A549 (cell line): ENCODE measurements around the gene IFITM10. TPM values are rescaled to one million over a fixed set of nuclear protein-coding genes. Genes with fewer than 3 reads are reported as not detected.

Experiments used
- ATAC-seq, 2 experiments: fragments of 200-7000 bp in 1 of 2; fragments of >200 bp in 1 of 2; cut with Nextera tagmentation in 1 of 2; cut with Tn5 transposase in 1 of 2; 3 replicates each; pipeline versions ENCODE4 v1.8.0 to v1.9.1; 2018 to 2020; ENCODE audit warnings: mild to moderate bottlenecking in 1 of 2, moderate library complexity in 1 of 2
- CTCF ChIA-PET: fragments of 300-600 bp; sonication (Branson Sonifier 250); formaldehyde crosslinking; extraction: SDS; loops from one replicate; lab custom pipeline; 2021; ENCODE audit warnings: antibody characterized with exemption, inconsistent platforms; lab: Yijun Ruan, JAX
- POLR2A ChIA-PET: fragments of 350-600 bp; formaldehyde crosslinking; extraction: SDS; loops from one replicate; lab custom pipeline; 2021; ENCODE audit warnings: antibody characterized with exemption, inconsistent platforms; lab: Yijun Ruan, JAX
- DNase-seq, 2 experiments: peaks; one replicate each; pipeline versions ENCODE4 v3.0.0 to v3.0.0-alpha.2; 2011 to 2016; ENCODE audit warnings: low read depth in 1 of 2, low spot score in 1 of 2
- FAIRE-seq: peaks from 2 replicates; lab custom pipeline; 2011; peaks lifted over from hg19 to GRCh38; lab: Jason Lieb, UNC
- H3K27ac ChIP-seq, 2 experiments: fragments of >200 bp; sonication (Bioruptor Twin); formaldehyde crosslinking; 3 replicates each; pipeline ENCODE4 v1.5.1; 2016 to 2017
- H3K4me1 ChIP-seq: fragments of >200 bp; sonication (Bioruptor Twin); formaldehyde crosslinking; 3 replicates; pipeline ENCODE4 v1.6.1; 2016
- H3K4me2 ChIP-seq: fragments of >200 bp; sonication (Bioruptor Twin); formaldehyde crosslinking; 3 replicates; pipeline ENCODE4 v1.6.1; 2016
- H3K4me3 ChIP-seq: fragments of >200 bp; sonication (Bioruptor Twin); formaldehyde crosslinking; 3 replicates; pipeline ENCODE4 v1.5.1; 2016
- H3K9me3 ChIP-seq: fragments of >200 bp; sonication (Bioruptor Twin); formaldehyde crosslinking; 3 replicates; pipeline ENCODE4 v1.6.1; 2016
- EHMT2 ChIP-seq: fragments of 200-600 bp; sonication (generic); IDR thresholded peaks from 2 replicates; pipeline ENCODE4 v1.6.1; 2016; ENCODE audit warnings: antibody characterized with exemption, low read depth, mild to moderate bottlenecking, moderate library complexity
- ESRRA ChIP-seq: fragments of 150-350 bp; IDR thresholded peaks from 2 replicates; pipeline ENCODE4 v1.6.1; 2014; ENCODE audit warnings: mild to moderate bottlenecking, low read length, borderline replicate concordance
- FOSB ChIP-seq: fragments of 250-450 bp; sonication (Bioruptor Pico); IDR thresholded peaks from 2 replicates; pipeline ENCODE4 v1.5.0; 2020; ENCODE audit warnings: mild to moderate bottlenecking, moderate library complexity
- FOSL2 ChIP-seq, 2 experiments: fragments of 450-650 bp in 1 of 2; fragments of >200 bp in 1 of 2; sonication (Bioruptor Twin) in 1 of 2; formaldehyde crosslinking; IDR thresholded peaks; 2 replicates each; pipeline versions ENCODE4 v1.5.0 to v1.6.1; 2016 to 2020; ENCODE audit warnings: mild to moderate bottlenecking in 1 of 2, moderate library complexity in 1 of 2
- FOXS1 ChIP-seq: fragments of 250-450 bp; sonication (Bioruptor Pico); IDR thresholded peaks from 2 replicates; pipeline ENCODE4 v1.5.0; 2020; ENCODE audit warnings: mild to moderate bottlenecking, moderate library complexity
- GATA3 ChIP-seq: IDR thresholded peaks from 2 replicates; pipeline ENCODE4 v1.6.1; 2012; ENCODE audit warnings: borderline replicate concordance
- HOXB13 ChIP-seq: fragments of 250-450 bp; sonication (Bioruptor Pico); IDR thresholded peaks from 2 replicates; pipeline ENCODE4 v1.5.0; 2020; ENCODE audit warnings: low read depth, mild to moderate bottlenecking, moderate library complexity
- HOXB5 ChIP-seq: fragments of 250-450 bp; sonication (Bioruptor Pico); IDR thresholded peaks from 2 replicates; pipeline ENCODE4 v1.5.0; 2020; ENCODE audit warnings: mild to moderate bottlenecking, moderate library complexity
- KDM1A ChIP-seq: fragments of 200-600 bp; sonication (generic); IDR thresholded peaks from 2 replicates; pipeline ENCODE4 v1.6.1; 2016; ENCODE audit warnings: low read depth, mild to moderate bottlenecking
- KDM5A ChIP-seq: fragments of 200-600 bp; sonication (generic); IDR thresholded peaks from 2 replicates; pipeline ENCODE4 v1.6.1; 2016; ENCODE audit warnings: antibody characterized with exemption, mild to moderate bottlenecking
- MAFK ChIP-seq: fragments of 450-650 bp; IDR thresholded peaks from 2 replicates; pipeline ENCODE4 v1.6.1; 2014; ENCODE audit not compliant: partially characterized antibody
- NFE2L2 ChIP-seq: fragments of 150-350 bp; conservative IDR thresholded peaks from 2 replicates; pipeline ENCODE4 v1.6.1; 2014; ENCODE audit warnings: low read length
- POLR2AphosphoS2 ChIP-seq: conservative IDR thresholded peaks from 2 replicates; pipeline ENCODE4 v1.6.1; 2012; ENCODE audit warnings: low read length, improper control_type of control experiment, inconsistent platforms
- RARB ChIP-seq: fragments of 250-450 bp; sonication (Bioruptor Pico); IDR thresholded peaks from 2 replicates; pipeline ENCODE4 v1.8.0; 2021; ENCODE audit warnings: mild to moderate bottlenecking, moderate library complexity
- RNF2 ChIP-seq: fragments of 200-600 bp; sonication (generic); IDR thresholded peaks from 2 replicates; pipeline ENCODE4 v1.6.1; 2016; ENCODE audit warnings: low read depth, mild to moderate bottlenecking, antibody characterized with exemption, moderate library complexity, borderline replicate concordance
- TFCP2L1 ChIP-seq: fragments of 250-450 bp; sonication (Bioruptor Pico); IDR thresholded peaks from 2 replicates; pipeline ENCODE4 v1.5.0; 2021; ENCODE audit warnings: mild to moderate bottlenecking
- TP53 ChIP-seq: fragments of 250-450 bp; sonication (Bioruptor Pico); IDR thresholded peaks from 2 replicates; pipeline ENCODE4 v1.5.0; 2021; ENCODE audit warnings: mild to moderate bottlenecking, moderate library complexity
- ZC3H11A ChIP-seq: fragments of 450-650 bp; IDR thresholded peaks from 2 replicates; pipeline ENCODE4 v1.6.1; 2014; ENCODE audit warnings: antibody characterized with exemption, mild to moderate bottlenecking
- ZFP36 ChIP-seq: fragments of 450-650 bp; IDR thresholded peaks from 2 replicates; pipeline ENCODE4 v1.6.1; 2014; ENCODE audit warnings: borderline replicate concordance; ENCODE audit not compliant: partially characterized antibody
- WGBS: methylation state at CpG from one replicate; pipeline ENCODE4 v1.1.6; 2017; ENCODE audit errors: missing lambda C conversion rate; 5-methylcytosine and 5-hydroxymethylcytosine counted together
- polyA plus RNA-seq, 4 experiments: library from polyadenylated mRNA; depleted of rRNA in 3 of 4; stranded (reverse); fragments of >200 nt; fragmentation: RNase III in 1 of 4; extraction: RNeasy Plus Mini Kit Qiagen cat#74134 plus additional on column Dnase treatment in 1 of 4; gene quantifications; 2 replicates in 3 of 4; 3 replicates in 1 of 4; pipeline ENCODE4 v1.2.3, GENCODE V29; 2011 to 2017
- TF ChIP-seq, protein P1 (sequence below): fragments of >200 bp; sonication (Bioruptor Twin); formaldehyde crosslinking; IDR thresholded peaks from 3 replicates; pipeline ENCODE4 v1.5.1; 2016
- TF ChIP-seq, protein P2 (sequence below): fragments of 250-450 bp; sonication (Bioruptor Pico); IDR thresholded peaks from 2 replicates; pipeline ENCODE4 v1.5.0; 2021; ENCODE audit warnings: mild to moderate bottlenecking, moderate library complexity, borderline replicate concordance
- TF ChIP-seq, protein P3 (sequence below): fragments of 200-600 bp; sonication (generic); IDR thresholded peaks from 2 replicates; pipeline ENCODE4 v1.6.1; 2016; ENCODE audit warnings: antibody characterized with exemption, mild to moderate bottlenecking, moderate library complexity
- TF ChIP-seq, protein P4 (sequence below): IDR thresholded peaks from 2 replicates; pipeline ENCODE4 v1.6.1; 2012

Gene IFITM10
- polyA plus RNA-seq, 2 of the 4 experiments (the other 2 are of a cell fraction) = 0.28 to 0.67 TPM

DNA sequence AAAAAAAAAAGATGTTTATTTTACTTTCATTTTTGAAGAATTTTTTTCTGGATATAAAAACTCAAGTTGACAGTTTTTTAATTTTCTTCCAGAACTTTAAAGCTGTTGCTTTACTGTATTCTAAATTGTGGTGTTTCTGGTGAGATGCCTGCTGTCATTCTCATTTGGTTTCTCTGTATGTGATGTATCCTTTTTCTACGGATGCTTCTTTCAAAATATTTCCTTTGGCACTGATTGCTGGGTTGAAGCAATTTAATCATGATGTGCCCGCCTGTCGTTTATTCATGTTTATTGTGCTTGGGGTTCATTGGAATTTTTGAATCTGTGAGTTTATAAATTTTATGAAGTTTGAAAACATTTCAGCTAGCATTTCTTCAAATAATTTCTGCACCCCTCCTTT, 42.7 kb upstream of the IFITM10 start:
- H3K4me2 ChIP-seq = peak overlapping the region; percentile 41
- no peak for FAIRE-seq
- no peak for TF ChIP-seq FOSB (CRISPR knock-in tag)
- TF ChIP-seq HOXB13 (CRISPR knock-in tag) = no peak
- TF ChIP-seq EHMT2 = no peak
- TF ChIP-seq, protein P1, sequence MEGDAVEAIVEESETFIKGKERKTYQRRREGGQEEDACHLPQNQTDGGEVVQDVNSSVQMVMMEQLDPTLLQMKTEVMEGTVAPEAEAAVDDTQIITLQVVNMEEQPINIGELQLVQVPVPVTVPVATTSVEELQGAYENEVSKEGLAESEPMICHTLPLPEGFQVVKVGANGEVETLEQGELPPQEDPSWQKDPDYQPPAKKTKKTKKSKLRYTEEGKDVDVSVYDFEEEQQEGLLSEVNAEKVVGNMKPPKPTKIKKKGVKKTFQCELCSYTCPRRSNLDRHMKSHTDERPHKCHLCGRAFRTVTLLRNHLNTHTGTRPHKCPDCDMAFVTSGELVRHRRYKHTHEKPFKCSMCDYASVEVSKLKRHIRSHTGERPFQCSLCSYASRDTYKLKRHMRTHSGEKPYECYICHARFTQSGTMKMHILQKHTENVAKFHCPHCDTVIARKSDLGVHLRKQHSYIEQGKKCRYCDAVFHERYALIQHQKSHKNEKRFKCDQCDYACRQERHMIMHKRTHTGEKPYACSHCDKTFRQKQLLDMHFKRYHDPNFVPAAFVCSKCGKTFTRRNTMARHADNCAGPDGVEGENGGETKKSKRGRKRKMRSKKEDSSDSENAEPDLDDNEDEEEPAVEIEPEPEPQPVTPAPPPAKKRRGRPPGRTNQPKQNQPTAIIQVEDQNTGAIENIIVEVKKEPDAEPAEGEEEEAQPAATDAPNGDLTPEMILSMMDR = no peak
- TF ChIP-seq, protein P2, sequence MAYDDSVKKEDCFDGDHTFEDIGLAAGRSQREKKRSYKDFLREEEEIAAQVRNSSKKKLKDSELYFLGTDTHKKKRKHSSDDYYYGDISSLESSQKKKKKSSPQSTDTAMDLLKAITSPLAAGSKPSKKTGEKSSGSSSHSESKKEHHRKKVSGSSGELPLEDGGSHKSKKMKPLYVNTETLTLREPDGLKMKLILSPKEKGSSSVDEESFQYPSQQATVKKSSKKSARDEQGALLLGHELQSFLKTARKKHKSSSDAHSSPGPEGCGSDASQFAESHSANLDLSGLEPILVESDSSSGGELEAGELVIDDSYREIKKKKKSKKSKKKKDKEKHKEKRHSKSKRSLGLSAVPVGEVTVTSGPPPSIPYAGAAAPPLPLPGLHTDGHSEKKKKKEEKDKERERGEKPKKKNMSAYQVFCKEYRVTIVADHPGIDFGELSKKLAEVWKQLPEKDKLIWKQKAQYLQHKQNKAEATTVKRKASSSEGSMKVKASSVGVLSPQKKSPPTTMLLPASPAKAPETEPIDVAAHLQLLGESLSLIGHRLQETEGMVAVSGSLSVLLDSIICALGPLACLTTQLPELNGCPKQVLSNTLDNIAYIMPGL (CRISPR knock-in tag) = no peak
- no peak for TF ChIP-seq FOSL2 (IDR thresholded peaks at IDR 0.05)
- TF ChIP-seq FOSL2 (CRISPR knock-in tag; IDR thresholded peaks at IDR 0.05) = no peak
- no peak for TF ChIP-seq FOXS1 (CRISPR knock-in tag)
- no peak for TF ChIP-seq ESRRA
- no peak for TF ChIP-seq ZC3H11A
- TF ChIP-seq, protein P3, sequence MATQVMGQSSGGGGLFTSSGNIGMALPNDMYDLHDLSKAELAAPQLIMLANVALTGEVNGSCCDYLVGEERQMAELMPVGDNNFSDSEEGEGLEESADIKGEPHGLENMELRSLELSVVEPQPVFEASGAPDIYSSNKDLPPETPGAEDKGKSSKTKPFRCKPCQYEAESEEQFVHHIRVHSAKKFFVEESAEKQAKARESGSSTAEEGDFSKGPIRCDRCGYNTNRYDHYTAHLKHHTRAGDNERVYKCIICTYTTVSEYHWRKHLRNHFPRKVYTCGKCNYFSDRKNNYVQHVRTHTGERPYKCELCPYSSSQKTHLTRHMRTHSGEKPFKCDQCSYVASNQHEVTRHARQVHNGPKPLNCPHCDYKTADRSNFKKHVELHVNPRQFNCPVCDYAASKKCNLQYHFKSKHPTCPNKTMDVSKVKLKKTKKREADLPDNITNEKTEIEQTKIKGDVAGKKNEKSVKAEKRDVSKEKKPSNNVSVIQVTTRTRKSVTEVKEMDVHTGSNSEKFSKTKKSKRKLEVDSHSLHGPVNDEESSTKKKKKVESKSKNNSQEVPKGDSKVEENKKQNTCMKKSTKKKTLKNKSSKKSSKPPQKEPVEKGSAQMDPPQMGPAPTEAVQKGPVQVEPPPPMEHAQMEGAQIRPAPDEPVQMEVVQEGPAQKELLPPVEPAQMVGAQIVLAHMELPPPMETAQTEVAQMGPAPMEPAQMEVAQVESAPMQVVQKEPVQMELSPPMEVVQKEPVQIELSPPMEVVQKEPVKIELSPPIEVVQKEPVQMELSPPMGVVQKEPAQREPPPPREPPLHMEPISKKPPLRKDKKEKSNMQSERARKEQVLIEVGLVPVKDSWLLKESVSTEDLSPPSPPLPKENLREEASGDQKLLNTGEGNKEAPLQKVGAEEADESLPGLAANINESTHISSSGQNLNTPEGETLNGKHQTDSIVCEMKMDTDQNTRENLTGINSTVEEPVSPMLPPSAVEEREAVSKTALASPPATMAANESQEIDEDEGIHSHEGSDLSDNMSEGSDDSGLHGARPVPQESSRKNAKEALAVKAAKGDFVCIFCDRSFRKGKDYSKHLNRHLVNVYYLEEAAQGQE = no peak
- no peak for TF ChIP-seq RARB (CRISPR knock-in tag)
- no peak for TF ChIP-seq GATA3
- TF ChIP-seq NFE2L2 = no peak
- TF ChIP-seq POLR2AphosphoS2 = no peak
- TF ChIP-seq KDM1A = no peak
- no peak for TF ChIP-seq KDM5A
- no peak for TF ChIP-seq MAFK
- TF ChIP-seq TP53 (CRISPR knock-in tag) = no peak
- no peak for TF ChIP-seq TFCP2L1
- TF ChIP-seq RNF2 = no peak
- WGBS = 57% methylated on average over 3 of the region's 3 CpGs
- DNase-seq = no peak
- H3K27ac ChIP-seq = no peak overlapping the region
- no peak for ATAC-seq
- no peaks in the 10 kb centered on the region for H3K4me1 ChIP-seq
- ChIA-PET CTCF (interaction anchor here (0.6 to 3.0 kb wide), 7 partner anchors 30 to 364 kb away, joined by 3 to 9 read pairs (median 4); no protein-coding TSS in a partner anchor), POLR2A (no interaction called here)
- H3K4me3 ChIP-seq = no peak overlapping the region
- no peaks in the 10 kb centered on the region for H3K9me3 ChIP-seq

DNA sequence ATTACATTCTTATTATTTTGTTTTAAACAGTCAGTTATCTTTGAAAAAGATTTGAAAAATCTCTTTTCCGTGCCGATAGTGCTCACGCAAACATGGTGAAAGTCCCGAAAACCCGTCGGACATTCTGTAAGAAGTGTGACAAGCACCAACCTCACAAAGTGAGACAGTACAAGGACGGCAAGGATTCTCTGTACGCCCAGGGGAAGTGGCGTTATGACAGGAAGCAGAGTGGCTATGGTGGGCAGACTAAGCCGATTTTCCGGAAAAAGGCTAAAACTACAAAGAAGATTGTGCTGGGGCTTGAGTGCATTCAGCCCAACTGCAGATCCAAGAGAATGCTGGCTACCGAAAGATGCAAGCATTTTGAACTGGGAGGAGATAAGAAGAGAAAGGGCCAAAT, 42.1 kb upstream of the IFITM10 start:
- ATAC-seq (no peak), FAIRE-seq (no peak), DNase-seq (no peak)
- Histone ChIP-seq H3K27ac (no peak overlapping the region), H3K4me3 (no peak overlapping the region), H3K4me2 (no peak overlapping the region), H3K4me1 (no peaks in the 10 kb centered on the region), H3K9me3 (no peaks in the 10 kb centered on the region)
- no peak for TF ChIP-seq HOXB5 (CRISPR knock-in tag)
- TF ChIP-seq FOXS1 (CRISPR knock-in tag) = no peak
- TF ChIP-seq, protein P4, sequence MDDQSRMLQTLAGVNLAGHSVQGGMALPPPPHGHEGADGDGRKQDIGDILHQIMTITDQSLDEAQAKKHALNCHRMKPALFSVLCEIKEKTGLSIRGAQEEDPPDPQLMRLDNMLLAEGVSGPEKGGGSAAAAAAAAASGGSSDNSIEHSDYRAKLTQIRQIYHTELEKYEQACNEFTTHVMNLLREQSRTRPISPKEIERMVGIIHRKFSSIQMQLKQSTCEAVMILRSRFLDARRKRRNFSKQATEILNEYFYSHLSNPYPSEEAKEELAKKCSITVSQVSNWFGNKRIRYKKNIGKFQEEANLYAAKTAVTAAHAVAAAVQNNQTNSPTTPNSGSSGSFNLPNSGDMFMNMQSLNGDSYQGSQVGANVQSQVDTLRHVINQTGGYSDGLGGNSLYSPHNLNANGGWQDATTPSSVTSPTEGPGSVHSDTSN = no peak
- TF ChIP-seq ZFP36 = no peak
- 84% methylated on average over 12 of the region's 12 CpGs for WGBS
- POLR2A ChIA-PET = no interaction called here
- CTCF ChIA-PET = interaction anchor here (0.6 to 3.0 kb wide), 8 partner anchors 30 to 364 kb away, joined by 3 to 9 read pairs (median 3); partner anchors contain the start of gene TNNI2
